Renal cortex interstitium (tissue), 11 donors: ENCODE results near the gene SAMD4B. TPM values are rescaled to one million over a fixed set of nuclear protein-coding genes. Genes with fewer than 3 reads are reported as not detected.

Experiments
- DNase-seq, 11 donors: peaks; one replicate each; pipeline ENCODE4 v3.0.0-alpha.2; 2013; ENCODE audit warnings: low read depth in 9 of 11, low spot score in 4 of 11; ENCODE audit errors: extremely low read depth in 1 of 11
- polyA plus RNA-seq, 3 donors: library from polyadenylated mRNA; unstranded; fragments of 120-200 nt; gene quantifications; one replicate each; pipeline ENCODE4 v1.2.1, GENCODE V29; 2013; ENCODE audit not compliant: insufficient read length in 3 of 3

Gene SAMD4B
- polyA plus RNA-seq, 3 donors: 92.7 to 145 (median 122) TPM

DNA sequence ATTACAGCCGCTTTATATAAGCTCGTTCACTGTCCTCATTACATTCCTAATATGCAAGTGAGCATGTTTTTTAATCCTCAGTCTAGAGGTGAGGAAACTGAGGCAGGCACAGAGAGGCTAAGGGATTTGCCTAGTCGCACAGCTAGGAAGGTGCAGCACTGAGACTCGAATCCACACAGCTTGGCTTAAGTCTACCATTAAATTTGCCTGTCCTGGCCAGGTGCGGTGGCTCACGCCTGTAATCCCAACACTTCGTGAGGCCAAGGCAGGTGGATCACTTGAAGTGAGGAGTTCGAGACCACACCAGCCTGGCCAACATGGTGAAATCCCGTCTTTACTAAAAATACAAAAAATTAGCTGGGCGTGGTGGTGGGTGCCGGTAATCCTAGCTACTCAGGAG is 85.5 kb downstream of the SAMD4B start:
- no peak for DNase-seq

- peak in 10 of 11 donors; percentile 74 to 91 (median 84) for DNase-seq
Observed at GRCh38 chr19:39428283-39429112, 86.3 kb downstream of the SAMD4B start.

GRCh38 chr19:39430675-39431593 is 88.7 kb downstream of the SAMD4B start:
- no peak for DNase-seq

DNA sequence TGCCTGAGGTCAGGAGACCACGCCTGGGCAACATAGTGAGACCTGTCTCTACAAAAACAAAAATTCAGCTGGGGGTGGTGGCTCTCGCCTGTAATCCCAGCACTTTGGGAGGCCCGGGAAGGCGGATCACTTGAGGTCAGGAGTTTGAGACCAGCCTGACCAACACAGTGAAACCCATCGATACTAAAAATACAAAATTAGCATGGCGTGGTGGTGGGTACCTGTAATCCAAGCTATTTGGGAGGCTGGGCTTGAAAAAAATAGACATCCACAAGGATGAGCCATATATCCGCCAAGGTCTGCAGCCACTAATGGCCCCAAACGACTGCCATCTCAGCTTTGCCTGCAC is 90.4 kb downstream of the SAMD4B start:
- DNase-seq: no peak

DNA sequence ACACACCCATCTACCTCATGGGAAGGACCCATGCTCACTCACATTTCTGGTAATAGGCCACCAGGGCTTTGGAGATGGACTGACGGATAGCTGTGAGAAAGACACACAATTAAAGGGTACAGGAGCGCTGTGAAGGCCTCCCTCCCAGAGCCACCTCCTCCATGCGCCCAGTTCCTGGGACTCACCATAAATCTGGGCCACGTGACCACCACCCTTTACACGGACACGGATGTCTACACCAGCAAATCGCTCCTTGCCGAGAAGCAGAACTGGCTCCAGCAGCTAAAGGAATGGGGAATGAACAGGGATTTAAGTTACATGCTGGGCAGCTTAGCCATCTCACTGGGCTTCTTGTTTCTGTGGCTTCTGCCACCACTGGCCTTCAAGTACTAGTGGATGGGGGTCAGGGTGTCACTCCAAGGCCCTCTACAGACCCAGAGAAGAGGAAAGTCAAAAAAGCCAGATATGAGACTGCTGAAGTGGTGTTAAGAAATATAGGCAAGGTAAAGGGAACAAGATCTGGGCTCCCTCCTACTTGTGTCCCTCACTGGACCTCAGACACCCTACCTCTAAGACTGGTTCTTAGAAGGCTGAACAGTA is 91.4 kb downstream of the SAMD4B start:
- DNase-seq: no peak

DNA sequence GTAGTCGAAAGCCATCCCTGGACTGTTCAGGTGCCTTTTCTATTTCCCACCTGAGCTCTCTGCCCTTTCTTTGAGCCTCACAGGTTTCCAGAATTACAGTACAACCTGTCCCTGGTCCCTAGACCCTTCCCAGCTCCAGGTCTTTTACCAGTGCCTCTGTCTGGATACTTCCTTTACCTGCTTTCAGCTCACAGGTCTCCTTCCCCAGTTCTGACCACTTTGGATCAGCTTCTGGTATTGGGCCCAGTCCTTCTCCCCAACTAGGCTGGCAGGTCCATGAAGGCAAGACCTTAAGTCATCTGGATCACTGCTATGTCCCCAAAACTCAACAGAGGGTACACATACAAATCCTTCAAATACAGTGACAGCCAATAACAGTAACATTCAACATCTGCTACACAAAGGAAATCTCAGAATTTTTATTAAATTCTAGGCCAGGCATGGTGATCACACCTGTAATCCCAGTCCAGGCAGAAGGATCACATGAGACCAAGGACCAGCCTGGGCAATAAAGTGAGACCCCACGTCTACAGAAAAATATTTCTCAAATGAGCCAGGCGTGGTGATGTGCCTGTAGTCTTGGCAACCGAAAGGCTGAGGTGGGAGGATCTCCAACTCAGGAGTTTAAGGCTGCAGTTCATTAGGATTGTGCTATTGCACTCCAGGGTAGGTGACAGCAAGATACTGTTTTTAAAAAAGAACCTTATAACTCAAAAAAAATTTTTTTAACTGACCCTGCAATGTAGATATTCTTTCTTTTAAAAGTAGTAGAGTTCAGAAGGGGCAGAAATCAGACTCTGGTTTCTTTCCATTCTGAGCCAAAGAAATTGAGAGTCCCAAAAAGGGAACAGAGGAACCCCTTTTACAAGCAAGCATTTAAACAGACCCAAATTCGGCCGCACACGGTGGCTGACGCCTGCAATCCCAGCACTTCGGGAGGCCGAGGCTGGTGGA is 92.2 kb downstream of the SAMD4B start:
- DNase-seq: no peak

Other genes with a start within 250 kb of the SAMD4B start
- 10 to 100 TPM; 41.7 to 71.0 (median 65.6) TPM for gene PAK4, start 216.6 kb upstream of the SAMD4B start, polyA plus RNA-seq
- 1 to 10 TPM; 1.3 to 4.5 (median 1.7) TPM for gene NCCRP1, start 145.5 kb upstream of the SAMD4B start, polyA plus RNA-seq
- not detected for gene SYCN, start 138.2 kb upstream of the SAMD4B start, polyA plus RNA-seq
- not detected for gene IFNL3, start 97.4 kb upstream of the SAMD4B start, polyA plus RNA-seq
- gene IFNL4, start 93.6 kb upstream of the SAMD4B start, polyA plus RNA-seq: under 1 TPM in 1 of 3 donors, not detected in 2; 0.11 TPM
- not detected for gene IFNL2, start 74.0 kb upstream of the SAMD4B start, polyA plus RNA-seq
- gene IFNL1, start 46.0 kb upstream of the SAMD4B start, polyA plus RNA-seq: not detected
- 1 to 10 TPM in 2 of 3 donors, under 1 TPM in 1; 0.92 to 2.8 (median 2.1) TPM for gene LRFN1, start 21.6 kb upstream of the SAMD4B start, polyA plus RNA-seq
- gene GMFG, start 6.4 kb upstream of the SAMD4B start, polyA plus RNA-seq: 10 to 100 TPM; 16.3 to 32.9 (median 25.0) TPM
- 10 to 100 TPM; 67.2 to 70.8 (median 68.1) TPM for gene PAF1, start 48.7 kb downstream of the SAMD4B start, polyA plus RNA-seq
- gene MED29, start 49.0 kb downstream of the SAMD4B start, polyA plus RNA-seq: 10 to 100 TPM; 38.9 to 46.7 (median 44.8) TPM
- gene ZFP36, start 64.4 kb downstream of the SAMD4B start, polyA plus RNA-seq: 10 to 100 TPM; 29.0 to 60.1 (median 58.5) TPM
- gene PLEKHG2, start 70.2 kb downstream of the SAMD4B start, polyA plus RNA-seq: 100 to 1,000 TPM in 1 of 3 donors, 10 to 100 TPM in 2; 73.7 to 118 (median 96.8) TPM
- 1,000 to 10,000 TPM; 1,189 to 1,428 (median 1,311) TPM for gene RPS16, start 93.5 kb downstream of the SAMD4B start, polyA plus RNA-seq
- 100 to 1,000 TPM; 147 to 151 (median 147) TPM for gene SUPT5H, start 103.2 kb downstream of the SAMD4B start, polyA plus RNA-seq
- gene TIMM50, start 138.4 kb downstream of the SAMD4B start, polyA plus RNA-seq: 10 to 100 TPM; 74.4 to 86.5 (median 77.2) TPM
- under 1 TPM; 0.35 to 0.70 (median 0.62) TPM for gene DLL3, start 156.5 kb downstream of the SAMD4B start, polyA plus RNA-seq
- 10 to 100 TPM in 1 of 3 donors, 1 to 10 TPM in 2; 6.8 to 12.1 (median 9.6) TPM for gene SELENOV, start 172.7 kb downstream of the SAMD4B start, polyA plus RNA-seq
- 1 to 10 TPM; 4.2 to 5.5 (median 4.4) TPM for gene EID2B, start 190.4 kb downstream of the SAMD4B start, polyA plus RNA-seq
- 10 to 100 TPM; 16.1 to 25.0 (median 23.2) TPM for gene EID2, start 197.7 kb downstream of the SAMD4B start, polyA plus RNA-seq